Stimulated activated CD8-positive, alpha-beta memory T cell treated with anti-CD3 and anti-CD28 coated beads, Interleukin-4, amount 100 ng/mL, for 24 hours (primary cell): ENCODE measurements around the gene SLC17A9.

ENCODE experiments used
- DNase-seq: peaks from one replicate; pipeline ENCODE4 v3.0.0-alpha.2; 2020; ENCODE audit warnings: low read depth

Gene SLC17A9

GRCh38 chr20:62938105-62938888, 14.2 kb upstream of the SLC17A9 start, which contains the start of gene GID8:
Gene GID8 (plus strand): TSS chr20:62938147. CDS start chr20:62941503, 3,356 bp downstream.
- DNase-seq = no peak

GRCh38 chr20:62940875-62941274, 11.6 kb upstream of the SLC17A9 start:
- no peak for DNase-seq

GRCh38 chr20:62941792-62942191, 10.7 kb upstream of the SLC17A9 start:
- DNase-seq = no peak

- no peak for DNase-seq
Measured at GRCh38 chr20:62942456-62942855, 10.1 kb upstream of the SLC17A9 start.

- no peak for DNase-seq
Measured at GRCh38 chr20:62943396-62943795, 9.1 kb upstream of the SLC17A9 start.

- DNase-seq = no peak
Measured at GRCh38 chr20:62944184-62944583, 8.3 kb upstream of the SLC17A9 start.

GRCh38 chr20:62944746-62945145, 7.8 kb upstream of the SLC17A9 start:
- no peak for DNase-seq

GRCh38 chr20:62945771-62946339, 6.7 kb upstream of the SLC17A9 start:
- DNase-seq = no peak

GRCh38 chr20:62946918-62947317, 5.6 kb upstream of the SLC17A9 start:
- DNase-seq = no peak

- no peak for DNase-seq
Measured at GRCh38 chr20:62947532-62948300, 4.8 kb upstream of the SLC17A9 start.

GRCh38 chr20:62949153-62949821, 3.2 kb upstream of the SLC17A9 start:
- no peak for DNase-seq

GRCh38 chr20:62949962-62950361, 2.5 kb upstream of the SLC17A9 start:
- no peak for DNase-seq

- DNase-seq = no peak
Measured at GRCh38 chr20:62950741-62951140, 1.8 kb upstream of the SLC17A9 start.

GRCh38 chr20:62951143-62951895, 1.2 kb upstream of the SLC17A9 start:
- no peak for DNase-seq

- no peak for DNase-seq
Measured at GRCh38 chr20:62951896-62952372, 575 bp upstream of the SLC17A9 start.

GRCh38 chr20:62952968-62953838, 694 bp downstream of the SLC17A9 start:
- no peak for DNase-seq

GRCh38 chr20:62953839-62954703, 1.6 kb downstream of the SLC17A9 start:
- DNase-seq = peak; percentile 38

- DNase-seq = no peak
Measured at GRCh38 chr20:62955519-62956386, 3.2 kb downstream of the SLC17A9 start.
